Uterus (tissue), 2 donors: ENCODE results near the gene FANCE.

Experiments used
- CTCF ChIP-seq, 4 experiments: fragments of 200-600 bp in 2 of 4; fragments of 450-650 bp in 2 of 4; sonication (generic) in 2 of 4; IDR thresholded peaks; one replicate each; pipeline ENCODE4 v1.5.1; 2016 to 2019; ENCODE audit warnings: antibody characterized with exemption in 4 of 4, mild to moderate bottlenecking in 2 of 4, moderate library complexity in 1 of 4
- POLR2A ChIP-seq, 2 donors: fragments of 450-650 bp; IDR thresholded peaks; one replicate each; pipeline ENCODE4 v1.6.1; 2016; ENCODE audit warnings: antibody characterized with exemption in 2 of 2, mild to moderate bottlenecking in 1 of 2, moderate library complexity in 1 of 2

DNA sequence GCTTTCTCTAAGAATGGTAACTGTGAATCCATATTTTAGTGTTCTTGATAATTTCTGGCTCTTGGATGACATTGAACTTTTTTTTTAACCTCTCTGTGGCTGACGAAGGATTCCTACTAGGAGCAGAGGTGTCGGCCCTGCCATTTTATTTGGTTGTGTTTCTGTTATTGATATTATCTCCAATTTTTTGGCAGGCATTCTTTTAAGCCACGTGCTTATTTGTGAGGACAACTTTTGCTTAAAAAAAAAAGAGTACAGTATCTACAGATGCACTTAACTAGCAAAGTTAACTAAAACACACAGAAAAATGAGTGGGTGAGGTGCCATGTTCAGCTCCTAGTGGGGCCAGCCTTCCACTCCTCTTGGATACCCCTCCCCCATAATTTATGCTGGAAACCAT lies 1.1 kb downstream of the FANCE start:
- TF ChIP-seq POLR2A (IDR thresholded peaks at IDR 0.05) (no peak), CTCF (IDR thresholded peaks at IDR 0.05) (no peak)
